Left cardiac atrium (tissue), 4 donors: ENCODE results near the gene ACOD1. TPM values are rescaled to one million over a fixed set of nuclear protein-coding genes. Genes with fewer than 3 reads are reported as not detected.

Source experiments
- ATAC-seq, 2 donors: fragments of 200-7000 bp; cut with Tn5 transposase; one replicate each; pipeline ENCODE4 v1.9.1; 2020; ENCODE audit warnings: mild to moderate bottlenecking in 2 of 2, moderate library complexity in 2 of 2
- DNase-seq: peaks from one replicate; pipeline ENCODE4 v3.0.0-alpha.2; 2020
- intact Hi-C, 2 donors: fragments of 100-400 bp; cut with DNase I; formaldehyde crosslinking; loops; one replicate each; pipeline versions ENCODE4 v1.14.1 to v1.15.1; 2022 to 2023
- total RNA-seq, 2 donors: library from RNA; stranded (reverse); fragmentation: NEBNext Ultra II Directional; extraction: Animal tissue kit (Norgen Biotek cat#: 25700); gene quantifications; one replicate each; pipeline ENCODE4 v1.2.1, GENCODE V29; 2021
- donor health status: DM: no; HTN: yes; CAD: no.
- donor health status: DM: no; HTN: yes; CAD: no; lungs with severe emphysema.
- donor health status: DM: yes; HTN: yes; CAD: no.
- donor health status: Dilated cardiomyopathy.

ACOD1 gene
- total RNA-seq, 2 donors from 2014 or later: not detected

DNA sequence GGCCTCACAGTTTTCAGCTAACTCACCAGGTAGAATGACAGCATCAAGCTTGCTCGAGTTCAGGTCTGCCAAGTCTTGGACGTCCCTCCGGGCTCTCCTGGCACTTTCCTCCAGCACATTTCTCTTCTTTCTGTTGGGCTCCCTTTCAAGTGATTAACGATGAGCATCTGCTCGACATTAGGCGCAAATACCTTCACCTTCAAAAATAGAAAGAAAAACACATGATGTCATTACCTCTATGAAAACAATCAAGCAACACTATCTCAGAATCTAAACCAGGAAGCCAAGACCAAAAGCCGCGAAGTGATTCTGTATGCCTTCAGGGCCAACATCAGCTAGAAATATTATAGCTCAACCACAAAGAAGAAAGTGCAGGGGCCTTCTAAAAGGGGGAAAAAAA is 28.2 kb downstream of the ACOD1 start:
- ATAC-seq: no peak
- intact Hi-C loops: loop anchor here in 1 of 2 donors (10.0 kb wide), 1 partner anchor 1102 kb away; no protein-coding TSS in a partner anchor

DNA sequence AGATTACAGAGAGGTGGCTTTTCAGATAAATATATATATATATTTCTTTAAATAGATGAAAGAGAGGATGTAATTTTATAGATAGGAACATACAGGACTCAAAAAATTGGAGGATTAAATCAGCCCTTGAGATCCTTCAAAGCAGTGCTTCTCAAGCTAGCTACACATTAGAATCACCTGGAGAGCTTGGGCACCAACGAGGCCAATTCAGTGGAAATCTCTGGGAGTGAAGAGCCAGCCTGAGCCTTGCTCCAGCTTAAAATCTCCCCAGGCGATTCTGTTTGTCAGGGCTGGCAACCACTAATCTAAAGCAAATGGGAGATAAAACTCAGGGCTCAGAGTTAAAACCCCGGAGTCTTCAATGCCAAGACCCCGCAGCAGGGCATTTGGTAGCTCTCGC is 28.6 kb downstream of the ACOD1 start:
- intact Hi-C loops: loop anchor here in 1 of 2 donors (10.0 kb wide), 1 partner anchor 1102 kb away; no protein-coding TSS in a partner anchor
- ATAC-seq (no peak), DNase-seq (no peak)

More for the DNA sequence above, 28.2 kb downstream of the ACOD1 start:
- no peak for DNase-seq

DNA sequence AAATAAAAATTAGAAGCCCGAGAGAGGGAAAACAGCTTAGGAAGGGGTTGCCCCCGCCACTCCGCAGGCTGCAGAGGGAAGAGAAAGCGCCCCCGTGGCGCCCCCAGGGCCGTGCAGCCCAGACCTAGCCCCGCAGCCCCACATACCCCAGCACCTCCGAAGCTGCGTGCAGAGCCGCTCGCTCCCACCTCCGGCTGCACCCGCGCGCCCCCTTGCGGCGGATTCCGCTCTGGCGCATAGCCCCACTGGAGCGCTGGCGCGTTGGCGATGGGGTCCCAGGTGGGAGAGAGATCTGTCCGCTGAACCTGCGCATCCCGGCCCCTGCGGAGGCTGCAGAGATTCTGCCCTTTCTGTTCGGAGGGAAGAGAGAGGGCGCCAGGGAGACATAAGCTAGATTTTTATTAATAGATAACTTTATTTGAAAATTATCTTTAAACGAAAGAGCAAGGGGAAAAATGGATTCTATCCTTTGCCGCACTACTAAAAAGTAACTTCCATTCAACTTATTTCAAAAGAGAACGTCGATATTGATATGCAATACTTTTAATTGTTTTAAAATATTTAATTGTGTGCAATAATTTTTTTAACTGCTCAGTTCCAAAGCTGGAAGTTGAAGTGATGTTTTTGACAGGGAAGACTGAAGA is 31.9 kb downstream of the ACOD1 start:
- ATAC-seq (peak; percentile 97 to 98), DNase-seq (peak; percentile 80)
- intact Hi-C loops: no loop called here

- ATAC-seq: no peak
- no peak for DNase-seq
- intact Hi-C loops: no loop called here
Measured at GRCh38 chr13:76982061-76982460, 33.8 kb downstream of the ACOD1 start.

DNA sequence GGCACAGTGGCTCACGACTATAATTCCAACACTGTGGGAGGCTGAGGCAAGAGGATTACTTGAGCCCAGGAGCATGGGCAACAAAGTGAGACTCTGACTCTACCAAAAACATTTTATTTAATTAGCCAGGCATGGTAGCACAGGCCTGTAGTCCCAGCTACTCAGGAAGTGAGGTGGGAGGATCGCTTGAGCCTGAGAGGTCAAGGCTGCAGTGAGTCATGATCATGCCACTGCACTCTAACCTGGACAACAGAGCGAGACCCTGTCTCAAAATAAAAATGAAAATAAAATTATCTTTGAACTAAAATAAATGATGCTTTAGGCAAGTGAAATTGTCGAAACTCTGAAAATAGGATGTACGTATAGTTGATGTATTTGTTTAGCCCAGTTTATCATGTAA is 35.4 kb downstream of the ACOD1 start:
- intact Hi-C loops: no loop called here
- DNase-seq: no peak
- no peak for ATAC-seq

GRCh38 chr13:76991432-76991795 is 43.1 kb downstream of the ACOD1 start:
- DNase-seq: peak; percentile 48
- intact Hi-C loops: no loop called here
- ATAC-seq: peak; percentile 39 to 44

GRCh38 chr13:76991796-76992547 is 43.7 kb downstream of the ACOD1 start, which contains the start of gene CLN5:
Gene CLN5, plus strand, starts transcription at chr13:76992081. Its CDS starts 18 bp downstream, at chr13:76992099.
- DNase-seq (peak; percentile 96), ATAC-seq (peak; percentile 98 to 99)
- intact Hi-C loops: no loop called here

DNA sequence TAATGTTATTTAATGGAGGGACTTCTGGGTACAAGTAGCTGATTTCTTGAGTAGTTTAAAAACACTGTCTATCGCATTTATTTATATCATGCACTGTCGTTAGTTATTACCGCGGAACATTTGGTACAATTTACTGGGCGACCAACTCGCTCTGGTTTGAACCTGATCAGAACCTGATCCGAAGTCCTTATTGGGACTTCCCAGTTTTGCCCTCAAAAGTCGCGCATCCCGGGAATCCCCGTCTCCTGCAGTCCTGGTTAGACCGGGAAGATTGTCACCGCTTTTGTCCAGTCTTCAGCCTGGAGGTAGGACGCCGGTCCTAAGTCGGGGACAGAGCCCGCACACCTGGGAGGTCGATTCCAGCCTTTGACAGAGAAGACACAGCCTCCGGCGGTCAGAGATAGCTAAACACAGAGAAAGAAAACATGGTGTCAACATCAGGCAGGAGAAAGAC is 44.3 kb downstream of the ACOD1 start:
- ATAC-seq (peak; percentile 4 to 5), DNase-seq (no peak)
- intact Hi-C loops: no loop called here

DNA sequence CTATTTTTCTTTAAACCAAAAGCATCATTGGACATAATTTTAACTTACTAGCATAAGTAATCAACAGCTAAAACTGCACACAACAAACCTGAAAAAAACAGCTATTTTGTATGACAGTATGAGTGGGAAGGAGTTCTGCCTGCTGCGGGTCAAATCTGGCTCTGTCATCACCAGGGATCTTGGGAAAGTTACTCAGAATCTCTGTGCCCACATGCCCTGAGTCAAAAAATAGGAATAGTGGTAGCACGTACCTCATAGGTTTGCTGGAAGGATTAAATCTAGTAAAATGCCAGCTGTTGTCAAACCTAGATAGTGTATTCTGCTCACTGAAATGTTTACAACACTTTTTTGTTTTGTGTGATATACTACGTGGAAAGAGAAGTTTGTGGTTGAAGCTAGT is 44.7 kb downstream of the ACOD1 start:
- ATAC-seq (peak in 1 of 2 donors; percentile 2), DNase-seq (no peak)
- intact Hi-C loops: no loop called here

- DNase-seq: no peak
- intact Hi-C loops: no loop called here
- ATAC-seq: no peak
Measured at GRCh38 chr13:76993473-76993872, 45.2 kb downstream of the ACOD1 start.

GRCh38 chr13:76994281-76994680 is 46.0 kb downstream of the ACOD1 start:
- ATAC-seq (no peak), DNase-seq (no peak)
- intact Hi-C loops: no loop called here

- DNase-seq (no peak), ATAC-seq (no peak)
- intact Hi-C loops: no loop called here
Measured at GRCh38 chr13:77000475-77000874, 52.2 kb downstream of the ACOD1 start.

DNA sequence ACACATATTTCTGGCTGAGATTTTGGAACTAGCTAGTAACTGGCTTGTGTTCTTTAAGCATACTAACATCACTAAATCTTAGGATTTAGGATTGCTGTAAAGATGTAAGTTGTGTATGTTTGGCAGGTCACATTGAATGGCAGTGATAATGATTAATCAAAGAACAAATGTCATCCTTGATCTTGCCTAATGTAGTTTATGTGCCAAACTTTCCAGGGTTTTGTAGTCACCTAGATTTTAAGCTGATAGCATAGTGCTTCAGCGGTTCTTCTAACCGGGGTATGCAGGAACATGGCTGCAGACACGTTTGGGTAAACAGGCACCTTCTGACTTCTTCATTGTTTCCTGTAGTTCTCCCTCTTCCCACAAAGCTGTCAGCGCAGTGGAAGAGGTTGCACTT is 53.2 kb downstream of the ACOD1 start:
- no peak for DNase-seq
- intact Hi-C loops: no loop called here
- peak in 1 of 2 donors; percentile 20 for ATAC-seq

DNA sequence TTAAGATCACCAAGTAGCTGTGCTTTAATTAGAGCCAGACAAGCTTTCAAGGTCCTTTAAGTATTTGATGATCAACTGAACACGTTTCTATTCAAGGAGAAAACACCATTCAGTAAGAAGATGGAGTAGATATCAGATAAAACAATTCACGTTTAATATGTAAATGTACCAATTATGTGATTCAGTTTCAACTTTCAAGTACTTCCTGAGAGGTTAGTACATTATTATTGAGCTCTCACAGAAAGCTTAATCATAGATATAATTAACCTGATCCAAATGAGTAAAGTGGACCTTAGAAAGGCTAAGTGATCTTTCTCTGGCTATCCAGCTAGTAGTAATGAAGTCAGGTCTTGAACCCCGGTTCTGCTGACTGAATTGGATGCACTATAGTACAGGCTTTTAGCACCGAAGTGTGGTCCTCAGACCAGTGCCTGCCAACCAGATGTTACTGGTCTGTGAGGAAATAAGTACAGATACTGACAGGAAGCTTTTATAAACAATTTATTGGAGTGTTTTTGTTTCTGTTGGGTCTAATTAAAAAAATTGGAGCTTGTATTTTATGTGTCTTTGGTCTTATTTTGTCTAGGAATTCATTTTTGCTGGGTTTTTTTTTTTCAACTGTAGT is 53.8 kb downstream of the ACOD1 start:
- ATAC-seq: peak in 1 of 2 donors; percentile 28
- no peak for DNase-seq
- intact Hi-C loops: no loop called here

- DNase-seq (no peak), ATAC-seq (peak in 1 of 2 donors; percentile 23)
- intact Hi-C loops: no loop called here
Measured at GRCh38 chr13:77002590-77003190, 54.4 kb downstream of the ACOD1 start.

Other genes with a start within 250 kb of the ACOD1 start
- 10 to 100 TPM; 67.1 to 67.9 TPM for gene KCTD12, start 62.1 kb upstream of the ACOD1 start, total RNA-seq
- 10 to 100 TPM; 21.0 to 22.0 TPM for gene CLN5, start 43.6 kb downstream of the ACOD1 start, total RNA-seq
- 10 to 100 TPM; 33.2 to 33.3 TPM for gene FBXL3, start 78.6 kb downstream of the ACOD1 start, total RNA-seq